ENCODE measurements around the gene ZNF516. TPM values are rescaled to one million over a fixed set of nuclear protein-coding genes. Genes with fewer than 3 reads are reported as not detected.

The ZNF516 gene
- total RNA-seq, 2 experiments from 2014 or later, result 1.5 to 2.0 TPM

GRCh38 chr18:76521417-76522121 lies 26.5 kb upstream of the ZNF516 start:
- peaks cover 3% of the 10 kb centered on the region for H3K4me1 Mint-ChIP-seq
- no peak overlapping the region for H3K27ac Mint-ChIP-seq
- H3K4me3 Mint-ChIP-seq, result no peak overlapping the region
- CTCF ChIA-PET, result no interaction called here
- ATAC-seq (no peak), DNase-seq (no peak)
- H3K9me3 Mint-ChIP-seq (ENCODE audit: low read depth), result no peaks in the 10 kb centered on the region
- peaks cover 49% of the 10 kb centered on the region for H3K27me3 Mint-ChIP-seq
- H3K36me3 Mint-ChIP-seq, result no peaks in the 10 kb centered on the region

- Mint-ChIP-seq H3K27me3 (peaks cover 43% of the 10 kb centered on the region), H3K4me3 (no peak overlapping the region), H3K27ac (no peak overlapping the region), H3K36me3 (no peaks in the 10 kb centered on the region), H3K9me3 (ENCODE audit: low read depth) (no peaks in the 10 kb centered on the region), H3K4me1 (peaks cover 3% of the 10 kb centered on the region)
- CTCF ChIA-PET, result interaction anchor here (0.6 kb wide), 1 partner anchor 30 kb away, joined by 3 read pairs; no protein-coding TSS in a partner anchor
- DNase-seq (no peak), ATAC-seq (no peak)
Observed at GRCh38 chr18:76518860-76519538, 24.0 kb upstream of the ZNF516 start.

GRCh38 chr18:76518123-76518859 lies 23.2 kb upstream of the ZNF516 start:
- CTCF ChIA-PET, result interaction anchor here (0.6 kb wide), 1 partner anchor 30 kb away, joined by 3 read pairs; no protein-coding TSS in a partner anchor
- Mint-ChIP-seq H3K27ac (no peak overlapping the region), H3K4me3 (no peak overlapping the region), H3K36me3 (no peaks in the 10 kb centered on the region), H3K4me1 (peaks cover 3% of the 10 kb centered on the region), H3K27me3 (peaks cover 39% of the 10 kb centered on the region), H3K9me3 (ENCODE audit: low read depth) (no peaks in the 10 kb centered on the region)
- ATAC-seq (no peak), DNase-seq (no peak)

- H3K4me3 Mint-ChIP-seq, result no peak overlapping the region
- no peaks in the 10 kb centered on the region for H3K36me3 Mint-ChIP-seq
- ATAC-seq (no peak), DNase-seq (no peak)
- H3K27me3 Mint-ChIP-seq, result peaks cover 39% of the 10 kb centered on the region
- no peaks in the 10 kb centered on the region for H3K9me3 Mint-ChIP-seq (ENCODE audit: low read depth)
- CTCF ChIA-PET, result no interaction called here
- H3K27ac Mint-ChIP-seq, result no peak overlapping the region
- peaks cover 3% of the 10 kb centered on the region for H3K4me1 Mint-ChIP-seq
Observed at GRCh38 chr18:76515576-76515975, 20.5 kb upstream of the ZNF516 start.

- ATAC-seq (no peak), DNase-seq (no peak)
- Mint-ChIP-seq H3K36me3 (no peaks in the 10 kb centered on the region), H3K4me3 (no peak overlapping the region), H3K4me1 (peaks cover 3% of the 10 kb centered on the region), H3K27me3 (peaks cover 32% of the 10 kb centered on the region), H3K27ac (no peak overlapping the region), H3K9me3 (ENCODE audit: low read depth) (no peaks in the 10 kb centered on the region)
- CTCF ChIA-PET, result no interaction called here
Observed at GRCh38 chr18:76514573-76514972, 19.5 kb upstream of the ZNF516 start.

- Mint-ChIP-seq H3K4me3 (no peak overlapping the region), H3K27me3 (peaks cover 3% of the 10 kb centered on the region), H3K36me3 (no peaks in the 10 kb centered on the region), H3K4me1 (no peaks in the 10 kb centered on the region), H3K9me3 (ENCODE audit: low read depth) (no peaks in the 10 kb centered on the region), H3K27ac (no peak overlapping the region)
- ATAC-seq (no peak), DNase-seq (no peak)
- CTCF ChIA-PET, result interaction anchor here (0.6 kb wide), 1 partner anchor 281 kb away, joined by 3 read pairs; no protein-coding TSS in a partner anchor
Observed at GRCh38 chr18:76507830-76508385, 12.9 kb upstream of the ZNF516 start.

GRCh38 chr18:76506974-76507764 lies 12.1 kb upstream of the ZNF516 start:
- H3K9me3 Mint-ChIP-seq (ENCODE audit: low read depth), result no peaks in the 10 kb centered on the region
- no peak for DNase-seq
- H3K27me3 Mint-ChIP-seq, result peaks cover 3% of the 10 kb centered on the region
- CTCF ChIA-PET, result interaction anchor here (0.6 kb wide), 1 partner anchor 281 kb away, joined by 3 read pairs; no protein-coding TSS in a partner anchor
- ATAC-seq, result no peak
- no peaks in the 10 kb centered on the region for H3K36me3 Mint-ChIP-seq
- no peak overlapping the region for H3K27ac Mint-ChIP-seq
- no peak overlapping the region for H3K4me3 Mint-ChIP-seq
- H3K4me1 Mint-ChIP-seq, result no peaks in the 10 kb centered on the region

GRCh38 chr18:76506395-76506794 lies 11.4 kb upstream of the ZNF516 start:
- H3K4me1 Mint-ChIP-seq, result no peaks in the 10 kb centered on the region
- no peak overlapping the region for H3K4me3 Mint-ChIP-seq
- ATAC-seq (no peak), DNase-seq (no peak)
- H3K27ac Mint-ChIP-seq, result no peak overlapping the region
- CTCF ChIA-PET, result no interaction called here
- no peaks in the 10 kb centered on the region for H3K36me3 Mint-ChIP-seq
- no peaks in the 10 kb centered on the region for H3K9me3 Mint-ChIP-seq (ENCODE audit: low read depth)
- H3K27me3 Mint-ChIP-seq, result peaks cover 8% of the 10 kb centered on the region

- CTCF ChIA-PET, result no interaction called here
- Mint-ChIP-seq H3K27me3 (peaks cover 8% of the 10 kb centered on the region), H3K4me1 (no peaks in the 10 kb centered on the region), H3K4me3 (no peak overlapping the region), H3K9me3 (ENCODE audit: low read depth) (no peaks in the 10 kb centered on the region), H3K36me3 (no peaks in the 10 kb centered on the region), H3K27ac (no peak overlapping the region)
- DNase-seq, result no peak
- no peak for ATAC-seq
Observed at GRCh38 chr18:76505614-76506013, 10.6 kb upstream of the ZNF516 start.

GRCh38 chr18:76504749-76505148 lies 9.7 kb upstream of the ZNF516 start:
- Mint-ChIP-seq H3K27me3 (peaks cover 11% of the 10 kb centered on the region), H3K4me1 (no peaks in the 10 kb centered on the region), H3K9me3 (ENCODE audit: low read depth) (no peaks in the 10 kb centered on the region), H3K27ac (no peak overlapping the region), H3K4me3 (no peak overlapping the region), H3K36me3 (no peaks in the 10 kb centered on the region)
- DNase-seq (no peak), ATAC-seq (no peak)
- CTCF ChIA-PET, result interaction anchor here (0.6 kb wide), 1 partner anchor 16 kb away, joined by 3 read pairs; no protein-coding TSS in a partner anchor

GRCh38 chr18:76503649-76504386 lies 8.8 kb upstream of the ZNF516 start:
- CTCF ChIA-PET, result no interaction called here
- H3K27me3 Mint-ChIP-seq, result peaks cover 20% of the 10 kb centered on the region
- no peak overlapping the region for H3K27ac Mint-ChIP-seq
- ATAC-seq, result no peak
- no peaks in the 10 kb centered on the region for H3K4me1 Mint-ChIP-seq
- H3K9me3 Mint-ChIP-seq (ENCODE audit: low read depth), result no peaks in the 10 kb centered on the region
- no peaks in the 10 kb centered on the region for H3K36me3 Mint-ChIP-seq
- DNase-seq, result no peak
- no peak overlapping the region for H3K4me3 Mint-ChIP-seq

- ATAC-seq, result no peak
- Mint-ChIP-seq H3K4me3 (no peak overlapping the region), H3K4me1 (no peaks in the 10 kb centered on the region), H3K27ac (no peak overlapping the region), H3K27me3 (peaks cover 26% of the 10 kb centered on the region), H3K36me3 (no peaks in the 10 kb centered on the region), H3K9me3 (ENCODE audit: low read depth) (no peaks in the 10 kb centered on the region)
- CTCF ChIA-PET, result no interaction called here
- DNase-seq, result no peak
Observed at GRCh38 chr18:76502551-76502950, 7.5 kb upstream of the ZNF516 start.

Measured in activated CD8-positive, alpha-beta memory T cell treated with anti-CD3 and anti-CD28 coated beads, Interleukin-2, amount 10 ng/mL, durations not matched to agents 7 days and 5 days (primary cell).